Putamen (tissue), 1 donor: Measurements from ENCODE around the gene SF3B5.
A peak's percentile ranks its signal among the peaks of the same experiment; 100 is the strongest.
"Not testable (repeated sequence)": the region's sequence is repeated elsewhere in the genome, so short reads cannot be mapped to it uniquely, and the experiment has no call there.

Experiments
- DNase-seq: peaks from one replicate; pipeline ENCODE4 v3.0.0-alpha.2; 2016; ENCODE audit warnings: low spot score

Gene SF3B5

GRCh38 chr6:144104898-144105487, 9.6 kb upstream of the SF3B5 start:
- peak; percentile 53 for DNase-seq

DNA sequence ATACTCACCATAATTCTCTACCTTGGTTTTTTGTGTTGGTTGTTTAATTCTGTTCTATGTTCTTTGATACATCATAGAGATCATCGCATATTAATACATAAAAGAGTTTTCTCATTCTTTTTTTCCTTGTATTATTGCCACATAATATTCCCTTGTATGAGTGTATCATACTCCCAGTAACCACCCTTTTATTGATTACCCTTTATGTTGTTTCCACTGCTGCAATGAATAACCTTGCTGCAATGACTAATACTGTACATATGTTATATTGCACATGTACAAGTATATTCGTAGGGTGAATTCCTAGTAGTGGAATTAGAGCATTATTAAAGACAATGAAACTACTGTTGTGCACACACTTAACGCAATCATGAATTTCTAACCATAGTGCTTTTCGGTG, 9.1 kb upstream of the SF3B5 start:
- no peak for DNase-seq

DNA sequence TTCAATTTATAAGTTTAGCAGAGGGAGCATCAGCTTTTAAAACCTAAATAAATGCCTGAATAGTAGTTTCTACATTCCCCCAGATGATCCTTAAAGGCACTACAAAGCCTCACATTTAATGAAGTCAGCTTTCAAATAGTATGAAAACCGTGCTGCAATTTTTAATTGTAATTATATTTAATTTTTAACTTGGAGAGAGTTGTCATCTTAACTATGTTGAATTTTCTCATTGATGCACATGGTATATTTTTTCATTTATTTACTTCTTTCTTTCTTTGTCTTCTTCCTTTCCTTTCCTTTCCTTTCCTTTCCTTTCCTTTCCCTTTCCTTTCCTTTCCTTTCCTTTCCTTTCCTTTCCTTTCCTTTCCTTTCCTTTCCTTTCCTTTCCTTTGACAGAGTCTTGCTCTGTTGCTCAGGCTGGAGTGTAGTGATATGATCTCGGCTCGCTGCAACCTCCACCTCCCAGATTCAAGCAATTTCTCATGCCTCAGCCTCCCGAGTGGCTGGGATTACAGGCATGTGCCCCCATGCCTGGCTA, 7.7 kb upstream of the SF3B5 start:
- no peak for DNase-seq

- no peak for DNase-seq
Measured at GRCh38 chr6:144098993-144099392, 3.6 kb upstream of the SF3B5 start.

DNA sequence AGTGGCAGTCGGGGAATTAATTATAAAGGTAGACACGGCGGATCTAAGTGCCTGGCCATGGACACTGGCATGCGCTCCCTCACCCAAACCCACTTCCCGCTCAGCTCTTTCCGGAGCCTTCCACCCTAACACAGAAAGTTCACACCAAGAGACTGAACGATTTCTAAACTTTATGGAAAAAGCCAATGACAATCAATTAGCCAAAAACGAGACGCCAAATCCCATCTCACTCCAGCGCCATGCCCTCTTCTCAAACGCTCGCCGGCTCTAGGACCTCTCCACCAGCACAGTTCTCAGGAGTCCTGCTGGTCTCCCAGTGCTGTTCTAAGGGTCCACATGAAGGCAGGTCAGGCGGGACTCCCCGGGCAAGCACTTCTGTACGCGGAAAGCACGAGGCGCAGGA, 641 bp downstream of the SF3B5 start:
- no peak for DNase-seq

- DNase-seq: no peak
Measured at GRCh38 chr6:144093658-144094057, 1.7 kb downstream of the SF3B5 start.

DNA sequence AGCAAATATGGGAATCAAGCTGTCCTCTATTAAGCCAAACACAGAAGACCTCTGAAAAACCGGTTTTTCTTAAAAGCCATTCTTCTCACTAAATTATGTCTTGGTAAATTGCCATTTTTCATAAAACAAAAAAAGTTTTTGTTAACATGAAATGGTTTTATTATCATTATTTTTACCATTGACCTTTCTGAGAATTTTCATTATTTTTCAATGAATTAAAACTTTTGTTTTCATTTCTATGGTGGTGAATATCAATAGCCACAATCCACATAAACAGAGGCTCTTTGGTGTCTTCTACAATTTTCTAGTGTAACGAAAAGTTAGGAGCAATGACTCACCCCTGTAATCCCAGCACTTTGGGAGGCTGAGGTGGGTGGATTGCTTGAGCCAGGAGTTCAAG, 2.1 kb downstream of the SF3B5 start:
- no peak for DNase-seq

- DNase-seq: no peak
Measured at GRCh38 chr6:144090384-144090783, 5.0 kb downstream of the SF3B5 start.

- DNase-seq: no peak
Measured at GRCh38 chr6:144087789-144088426, 7.5 kb downstream of the SF3B5 start.

GRCh38 chr6:144086959-144087358, 8.4 kb downstream of the SF3B5 start:
- DNase-seq: no peak

GRCh38 chr6:144083172-144083571, 12.2 kb downstream of the SF3B5 start:
- DNase-seq: no peak

- not testable (repeated sequence) for DNase-seq
Measured at GRCh38 chr6:144082412-144082811, 13.0 kb downstream of the SF3B5 start.

DNA sequence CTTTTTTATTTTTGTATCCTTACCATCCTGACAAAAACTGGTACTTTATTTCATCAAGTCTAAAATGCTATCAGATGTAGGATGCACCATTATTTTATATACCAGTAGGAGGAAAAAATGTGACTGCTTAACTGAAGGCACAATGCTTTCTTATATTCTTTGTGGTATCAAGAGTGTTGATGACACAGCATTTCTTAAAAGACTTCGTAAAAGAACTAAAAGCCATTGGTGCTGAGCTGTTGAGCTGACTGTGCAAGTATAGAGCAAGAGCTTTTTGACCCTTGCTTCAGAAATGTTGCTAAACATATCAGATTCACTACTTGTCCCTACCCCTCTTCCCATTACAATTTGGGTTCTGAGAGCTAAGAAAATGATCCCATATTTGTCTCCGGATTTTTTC, 17.5 kb downstream of the SF3B5 start:
- DNase-seq: no peak

DNA sequence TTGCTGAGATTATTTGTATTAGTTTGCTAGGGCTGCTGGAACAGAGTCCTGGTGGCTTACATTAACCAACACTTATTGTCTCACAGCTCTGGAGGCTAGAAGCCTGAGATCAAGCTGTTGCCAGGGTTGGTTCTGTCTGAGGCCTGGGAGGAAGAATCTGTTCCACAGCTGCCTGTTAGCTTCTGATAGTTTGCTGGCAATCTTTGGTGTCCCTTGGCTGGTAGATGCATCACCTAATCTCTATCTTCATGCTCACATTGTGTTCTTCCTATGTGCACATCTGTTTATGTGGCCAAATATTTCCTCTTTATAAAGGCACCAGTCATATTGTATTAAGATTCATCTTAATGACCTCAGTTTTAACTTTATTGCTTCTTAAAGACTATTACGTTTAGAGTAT, 19.5 kb downstream of the SF3B5 start:
- no peak for DNase-seq

- no peak for DNase-seq
Measured at GRCh38 chr6:144075187-144075586, 20.2 kb downstream of the SF3B5 start.

DNA sequence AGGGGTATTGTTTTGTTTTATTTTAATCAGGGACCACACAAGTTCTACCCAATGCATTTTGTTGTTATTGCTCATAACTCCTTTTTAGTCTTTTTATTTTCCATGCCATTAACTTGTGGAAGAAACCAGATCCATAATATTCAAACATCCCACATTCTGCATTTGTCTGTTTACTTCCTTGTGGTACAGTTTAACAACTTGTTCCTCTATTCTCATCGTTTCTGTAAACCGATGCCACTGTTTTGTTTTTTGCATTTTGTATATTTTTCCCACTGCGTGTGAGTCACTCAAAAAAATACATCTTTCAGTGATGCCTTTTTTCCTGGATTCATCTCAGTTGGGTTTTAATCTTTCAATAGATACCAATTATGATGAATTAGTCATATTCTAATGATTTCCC, 22.3 kb downstream of the SF3B5 start:
- no peak for DNase-seq

DNA sequence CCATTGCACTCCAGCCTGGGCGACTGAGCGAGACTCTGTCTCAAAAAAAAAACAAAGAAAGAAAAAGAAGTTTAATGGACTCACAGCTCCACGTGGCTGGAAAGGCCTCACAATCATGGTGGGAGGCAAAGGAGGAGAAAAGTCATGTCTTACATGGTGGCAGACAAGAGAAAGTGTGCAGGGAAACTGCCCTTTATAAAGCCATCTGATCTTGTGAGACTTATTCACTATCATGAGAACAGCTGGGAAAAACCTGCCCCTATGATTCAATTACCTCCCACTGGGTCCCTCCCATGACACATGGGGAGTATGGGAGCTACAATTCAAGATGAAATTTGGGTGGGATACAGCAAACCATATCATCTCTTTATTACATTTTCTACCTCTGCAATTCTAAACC, 25.9 kb downstream of the SF3B5 start:
- no peak for DNase-seq

- DNase-seq: no peak
Measured at GRCh38 chr6:144068794-144069193, 26.6 kb downstream of the SF3B5 start.

- no peak for DNase-seq
Measured at GRCh38 chr6:144066741-144067484, 28.5 kb downstream of the SF3B5 start.

DNA sequence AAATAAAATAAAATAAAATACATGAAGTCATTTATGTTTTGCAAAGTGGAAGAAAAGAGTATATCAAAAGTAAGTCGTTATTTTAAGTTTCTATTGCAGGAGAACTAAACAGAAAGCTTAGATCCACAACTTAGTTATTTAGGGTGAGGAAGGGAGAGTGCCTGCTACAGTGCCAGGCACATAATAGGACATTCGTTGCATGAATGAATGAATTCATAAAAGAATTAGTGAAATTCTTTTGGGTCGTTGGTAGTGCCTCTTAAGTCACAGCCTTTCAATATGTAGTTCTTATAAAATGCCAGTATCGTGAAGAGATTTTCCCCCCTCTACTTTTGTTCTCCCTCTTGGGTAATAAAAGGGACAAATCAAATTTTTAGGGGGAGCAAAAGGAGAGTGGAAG, 29.1 kb downstream of the SF3B5 start:
- no peak for DNase-seq

DNA sequence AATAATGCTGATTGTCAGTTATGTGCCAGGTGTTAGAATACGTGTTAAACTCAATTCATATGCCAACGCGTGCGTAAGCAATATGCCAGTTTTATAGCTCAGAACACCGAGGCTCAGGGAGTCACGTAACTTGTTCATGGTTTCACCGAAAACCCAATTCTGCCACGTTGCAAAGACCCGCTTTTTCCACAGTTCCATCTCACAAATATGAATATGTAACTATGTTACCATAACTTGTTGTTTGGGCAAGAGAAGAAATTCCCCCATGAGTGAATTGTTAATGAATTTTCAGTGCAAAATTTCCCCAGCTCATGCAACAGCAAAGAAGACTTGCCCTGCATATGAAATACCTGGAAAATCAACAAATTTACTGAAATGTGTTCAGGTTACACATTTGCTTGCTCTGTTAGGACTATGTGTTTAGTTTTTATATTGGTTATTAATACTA, 30.1 kb downstream of the SF3B5 start:
- DNase-seq: no peak

DNA sequence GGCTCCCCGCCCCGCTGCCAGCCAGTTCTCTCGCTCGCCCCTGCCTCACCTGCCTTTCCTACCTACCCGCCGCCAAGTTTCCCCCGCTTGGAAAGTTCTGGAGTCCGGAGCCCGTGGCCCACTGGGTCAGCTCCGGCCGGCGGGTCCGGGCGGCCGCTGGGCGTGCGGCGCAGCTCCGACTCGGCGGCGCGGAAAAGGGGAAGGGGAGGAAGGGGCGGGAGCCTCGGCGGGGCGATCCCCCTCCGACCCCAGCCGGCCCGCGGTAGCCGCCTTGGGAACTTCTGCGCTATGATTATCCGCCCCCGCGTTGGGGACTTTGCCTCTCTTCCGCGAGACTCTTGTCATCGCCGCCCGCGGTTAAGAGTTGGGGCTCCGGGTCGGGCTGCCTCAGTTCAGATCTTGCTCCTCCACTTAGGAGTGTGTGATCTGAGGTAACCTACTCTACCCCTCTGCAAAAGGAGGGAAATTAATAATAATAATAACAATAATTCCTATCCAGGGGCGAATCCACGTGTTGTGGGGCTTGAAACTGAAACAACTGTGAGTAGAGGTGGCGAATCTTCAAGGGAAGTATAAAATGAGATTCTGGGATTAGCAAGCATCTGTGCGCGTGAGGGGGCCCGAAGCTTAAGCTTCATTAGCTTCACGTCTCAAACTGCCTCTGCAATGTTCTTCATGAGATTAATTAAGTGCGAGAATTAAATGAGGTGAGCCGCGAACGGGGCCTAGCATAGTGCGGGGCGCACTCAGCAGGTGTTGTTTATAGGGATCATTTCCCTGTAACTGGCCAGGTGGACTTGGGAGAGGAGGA, 30.8 kb downstream of the SF3B5 start:
- DNase-seq: no peak
